ENCODE measurements around the gene ZNF248. TPM values are rescaled to one million over a fixed set of nuclear protein-coding genes. Genes with fewer than 3 reads are reported as not detected.

Gene ZNF248
- total and polyA plus RNA-seq, 9 donors: 9.1 to 19.9 (median 17.5) TPM

DNA sequence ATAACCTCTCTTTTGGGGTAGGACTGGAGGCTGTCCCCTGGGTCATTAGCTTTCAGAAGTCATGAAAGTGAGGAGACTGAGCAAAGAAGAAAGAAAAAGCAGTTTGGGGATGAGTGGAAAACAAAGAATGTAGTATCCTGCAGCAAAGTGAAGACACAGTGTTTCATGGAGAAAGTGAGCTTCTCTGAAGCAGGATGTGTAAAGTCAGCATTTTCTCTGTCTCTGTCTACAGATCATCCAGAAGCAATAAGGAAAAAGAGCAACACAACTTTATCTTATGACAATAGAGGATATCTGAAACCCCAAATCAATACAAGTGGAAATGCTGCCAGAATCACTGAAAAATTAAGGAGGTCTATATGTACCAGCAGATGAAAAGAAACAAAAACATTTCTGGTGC, 28.4 kb upstream of the ZNF248 start:
- no peak for DNase-seq
- no peaks in the 10 kb centered on the region for H3K27me3 ChIP-seq
- no peak overlapping the region for H3K27ac ChIP-seq
- H3K4me1 ChIP-seq (ENCODE audit: insufficient read depth): no peaks in the 10 kb centered on the region
- no peak for TF ChIP-seq EP300 (IDR thresholded peaks at IDR 0.05)
- TF ChIP-seq POLR2A (IDR thresholded peaks at IDR 0.05): no peak
- TF ChIP-seq, protein P1, sequence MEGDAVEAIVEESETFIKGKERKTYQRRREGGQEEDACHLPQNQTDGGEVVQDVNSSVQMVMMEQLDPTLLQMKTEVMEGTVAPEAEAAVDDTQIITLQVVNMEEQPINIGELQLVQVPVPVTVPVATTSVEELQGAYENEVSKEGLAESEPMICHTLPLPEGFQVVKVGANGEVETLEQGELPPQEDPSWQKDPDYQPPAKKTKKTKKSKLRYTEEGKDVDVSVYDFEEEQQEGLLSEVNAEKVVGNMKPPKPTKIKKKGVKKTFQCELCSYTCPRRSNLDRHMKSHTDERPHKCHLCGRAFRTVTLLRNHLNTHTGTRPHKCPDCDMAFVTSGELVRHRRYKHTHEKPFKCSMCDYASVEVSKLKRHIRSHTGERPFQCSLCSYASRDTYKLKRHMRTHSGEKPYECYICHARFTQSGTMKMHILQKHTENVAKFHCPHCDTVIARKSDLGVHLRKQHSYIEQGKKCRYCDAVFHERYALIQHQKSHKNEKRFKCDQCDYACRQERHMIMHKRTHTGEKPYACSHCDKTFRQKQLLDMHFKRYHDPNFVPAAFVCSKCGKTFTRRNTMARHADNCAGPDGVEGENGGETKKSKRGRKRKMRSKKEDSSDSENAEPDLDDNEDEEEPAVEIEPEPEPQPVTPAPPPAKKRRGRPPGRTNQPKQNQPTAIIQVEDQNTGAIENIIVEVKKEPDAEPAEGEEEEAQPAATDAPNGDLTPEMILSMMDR (IDR thresholded peaks at IDR 0.05): no peak
- no peak overlapping the region for H3K4me3 ChIP-seq
- intact Hi-C loops (cut with DNase I): loop anchor here in 1 of 4 donors (10.0 kb wide), 1 partner anchor 51 kb away; no protein-coding TSS in a partner anchor
- no peaks in the 10 kb centered on the region for H3K36me3 ChIP-seq
- no peaks in the 10 kb centered on the region for H3K9me3 ChIP-seq

DNA sequence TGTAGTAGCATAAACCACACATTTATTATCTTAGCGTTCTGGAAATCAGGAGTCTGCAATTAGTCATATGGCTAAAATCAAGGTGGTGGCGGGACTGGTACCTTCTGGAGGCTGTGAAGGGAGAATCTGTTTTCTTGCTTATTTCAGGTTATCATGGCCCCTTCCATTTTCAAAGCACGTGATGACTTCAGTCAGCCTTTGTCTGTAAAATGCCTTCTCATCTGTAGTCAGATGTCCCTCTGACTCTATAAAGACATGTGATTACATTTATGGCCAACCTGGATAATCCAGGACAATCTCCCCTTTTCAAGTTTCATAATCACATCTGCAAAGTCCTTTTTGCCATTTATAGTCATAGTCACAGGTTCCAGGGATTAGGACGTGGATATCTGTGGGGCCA, 15.5 kb upstream of the ZNF248 start:
- H3K4me1 ChIP-seq (ENCODE audit: insufficient read depth): no peaks in the 10 kb centered on the region

DNA sequence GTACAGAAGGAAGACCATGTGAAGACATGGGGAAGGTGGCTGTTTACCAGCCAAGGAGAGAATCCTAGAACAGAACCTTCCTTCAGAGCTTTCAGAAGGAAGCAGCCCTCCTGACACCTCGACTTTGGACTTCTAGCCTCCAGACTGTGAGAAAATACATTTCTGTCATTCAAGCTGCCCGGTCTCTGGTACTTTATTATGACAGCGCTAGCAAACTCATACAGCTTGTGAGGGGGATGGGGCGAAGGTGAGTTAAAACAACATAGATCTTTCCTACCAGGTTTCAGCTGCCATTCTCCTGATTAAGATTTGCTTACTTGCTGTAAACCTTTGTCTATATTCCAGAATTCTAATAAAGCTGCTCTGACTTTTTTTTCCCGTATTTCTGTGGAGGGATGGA, 14.9 kb upstream of the ZNF248 start:
- DNase-seq: no peak
- WGBS, 3 donors: 81 to 84% (median 81%) methylated on average over 5 of the region's 5 CpGs
- intact Hi-C loops (cut with DNase I): no loop called here
- TF ChIP-seq POLR2A (IDR thresholded peaks at IDR 0.05) (no peak), EP300 (IDR thresholded peaks at IDR 0.05) (no peak)
- TF ChIP-seq, protein P1 (IDR thresholded peaks at IDR 0.05): no peak
- Histone ChIP-seq H3K4me3 (no peak overlapping the region), H3K4me1 (ENCODE audit: insufficient read depth) (no peaks in the 10 kb centered on the region), H3K27me3 (no peaks in the 10 kb centered on the region), H3K9me3 (no peaks in the 10 kb centered on the region), H3K27ac (no peak overlapping the region), H3K36me3 (no peaks in the 10 kb centered on the region)

More for the DNA sequence above, 15.5 kb upstream of the ZNF248 start:
- TF ChIP-seq EP300 (IDR thresholded peaks at IDR 0.05) (no peak), POLR2A (IDR thresholded peaks at IDR 0.05) (no peak)
- TF ChIP-seq, protein P1 (IDR thresholded peaks at IDR 0.05): no peak
- no peak overlapping the region for H3K27ac ChIP-seq
- WGBS, 3 donors: 72 to 77% (median 76%) methylated on average over 4 of the region's 4 CpGs
- no peak overlapping the region for H3K4me3 ChIP-seq
- no peaks in the 10 kb centered on the region for H3K36me3 ChIP-seq
- intact Hi-C loops (cut with DNase I): no loop called here
- no peaks in the 10 kb centered on the region for H3K9me3 ChIP-seq
- H3K27me3 ChIP-seq: no peaks in the 10 kb centered on the region
- no peak for DNase-seq

DNA sequence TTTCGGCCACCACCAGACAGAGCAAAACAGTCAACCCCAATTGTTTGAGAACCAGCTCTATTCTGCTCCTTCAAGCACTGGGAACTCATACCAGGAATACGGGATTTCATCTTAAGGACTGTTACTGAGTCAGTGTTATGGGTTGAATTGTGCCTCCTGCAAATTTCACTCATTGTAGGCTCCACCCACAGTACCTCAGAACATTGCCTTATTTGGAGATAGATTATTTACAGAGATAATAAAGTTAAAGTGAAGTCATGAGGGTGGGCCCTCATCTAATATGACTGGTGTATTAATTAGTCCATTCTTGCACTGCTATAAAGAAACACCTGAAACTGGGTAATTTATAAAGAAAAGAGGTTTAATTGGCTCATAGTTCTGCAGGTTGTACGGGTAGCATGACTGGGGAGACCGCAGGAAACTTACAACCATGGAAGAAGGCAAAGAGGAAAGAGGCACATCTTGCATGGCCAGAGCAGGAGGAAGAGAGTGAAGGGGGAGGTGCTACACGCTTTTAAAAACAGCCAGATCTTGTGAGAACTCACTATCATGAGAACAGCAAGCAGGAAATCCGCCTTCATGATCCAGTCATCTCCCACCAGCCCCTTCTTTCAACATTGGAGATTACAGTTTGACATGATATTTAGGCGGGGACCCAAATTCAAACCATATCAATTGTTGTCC, 14.3 kb upstream of the ZNF248 start:
- TF ChIP-seq POLR2A (IDR thresholded peaks at IDR 0.05): no peak
- TF ChIP-seq, protein P1 (IDR thresholded peaks at IDR 0.05): no peak
- TF ChIP-seq EP300 (IDR thresholded peaks at IDR 0.05): no peak
- no peak overlapping the region for H3K4me3 ChIP-seq
- no peaks in the 10 kb centered on the region for H3K36me3 ChIP-seq
- no peaks in the 10 kb centered on the region for H3K27me3 ChIP-seq
- intact Hi-C loops (cut with DNase I): no loop called here
- no peak overlapping the region for H3K27ac ChIP-seq
- DNase-seq: no peak
- H3K4me1 ChIP-seq (ENCODE audit: insufficient read depth): no peaks in the 10 kb centered on the region
- 57 to 75% (median 67%) methylated on average over 7 of the region's 7 CpGs for WGBS, 3 donors
- no peaks in the 10 kb centered on the region for H3K9me3 ChIP-seq
